Progenitor cell of endocrine pancreas (in vitro differentiated cells): Measurements from ENCODE around the gene HTT-AS. TPM values are rescaled to one million over a fixed set of nuclear protein-coding genes. Genes with fewer than 3 reads are reported as not detected.

ENCODE experiments used
- DNase-seq: peaks from one replicate; pipeline ENCODE4 v3.0.0; 2021; ENCODE audit warnings: low spot score; ENCODE audit not compliant: unreplicated experiment
- H3K27ac Mint-ChIP-seq: 2 replicates; pipeline ENCODE4 v1.8.0; 2021; ENCODE audit warnings: mild to moderate bottlenecking, moderate library complexity, mixed read lengths
- H3K27me3 Mint-ChIP-seq: 2 replicates; pipeline ENCODE4 v1.8.0; 2021; ENCODE audit warnings: mixed read lengths
- H3K36me3 Mint-ChIP-seq: 2 replicates; pipeline ENCODE4 v1.8.0; 2022; ENCODE audit warnings: mixed read lengths; ENCODE audit not compliant: insufficient read depth
- H3K4me1 Mint-ChIP-seq: 2 replicates; pipeline ENCODE4 v1.8.0; 2021; ENCODE audit warnings: low read depth, mixed read lengths
- H3K4me3 Mint-ChIP-seq: 2 replicates; pipeline ENCODE4 v1.8.0; 2021; ENCODE audit warnings: low read depth, mild to moderate bottlenecking, moderate library complexity, mixed read lengths
- H3K9me3 Mint-ChIP-seq: 2 replicates; pipeline ENCODE4 v1.8.0; 2021; ENCODE audit warnings: low read depth, mixed read lengths
- total RNA-seq: library from RNA; stranded (reverse); gene quantifications from 2 replicates; pipeline ENCODE4 v1.2.1, GENCODE V29; 2021
- TF ChIP-seq, protein P1 (sequence below): fragments of 200-600 bp; sonication (generic); IDR thresholded peaks from one replicate; pipeline ENCODE4 v1.5.0; 2021; ENCODE audit warnings: antibody characterized with exemption, mild to moderate bottlenecking; ENCODE audit not compliant: unreplicated experiment

The HTT-AS gene
- total RNA-seq, 1 donor from 2014 or later, result not detected

DNA sequence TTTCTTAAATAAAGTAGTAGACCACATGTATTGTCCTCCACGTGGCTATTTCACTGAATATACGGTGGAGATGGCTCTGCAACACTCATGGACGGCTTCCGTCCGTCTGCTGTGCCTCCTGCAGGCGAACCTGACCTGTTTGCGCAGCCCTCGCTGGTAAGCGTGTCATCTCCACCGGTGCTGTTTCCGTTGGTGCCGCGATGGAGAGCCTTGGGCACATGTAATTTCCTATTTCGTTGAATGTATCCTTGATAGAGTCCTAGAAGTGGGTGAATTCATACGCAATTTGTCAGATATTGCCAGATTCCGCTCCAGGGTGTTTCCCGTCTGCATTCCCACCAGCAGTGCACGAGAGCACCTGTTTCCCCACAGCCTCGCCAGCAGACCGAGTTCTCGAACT, 48.5 kb downstream of the HTT-AS start:
- Mint-ChIP-seq H3K36me3 (peaks cover 8% of the 10 kb centered on the region), H3K27ac (no peak overlapping the region), H3K27me3 (peaks cover 10% of the 10 kb centered on the region), H3K4me3 (no peak overlapping the region), H3K4me1 (peaks cover 10% of the 10 kb centered on the region), H3K9me3 (peaks cover 4% of the 10 kb centered on the region)
- TF ChIP-seq, protein P1, sequence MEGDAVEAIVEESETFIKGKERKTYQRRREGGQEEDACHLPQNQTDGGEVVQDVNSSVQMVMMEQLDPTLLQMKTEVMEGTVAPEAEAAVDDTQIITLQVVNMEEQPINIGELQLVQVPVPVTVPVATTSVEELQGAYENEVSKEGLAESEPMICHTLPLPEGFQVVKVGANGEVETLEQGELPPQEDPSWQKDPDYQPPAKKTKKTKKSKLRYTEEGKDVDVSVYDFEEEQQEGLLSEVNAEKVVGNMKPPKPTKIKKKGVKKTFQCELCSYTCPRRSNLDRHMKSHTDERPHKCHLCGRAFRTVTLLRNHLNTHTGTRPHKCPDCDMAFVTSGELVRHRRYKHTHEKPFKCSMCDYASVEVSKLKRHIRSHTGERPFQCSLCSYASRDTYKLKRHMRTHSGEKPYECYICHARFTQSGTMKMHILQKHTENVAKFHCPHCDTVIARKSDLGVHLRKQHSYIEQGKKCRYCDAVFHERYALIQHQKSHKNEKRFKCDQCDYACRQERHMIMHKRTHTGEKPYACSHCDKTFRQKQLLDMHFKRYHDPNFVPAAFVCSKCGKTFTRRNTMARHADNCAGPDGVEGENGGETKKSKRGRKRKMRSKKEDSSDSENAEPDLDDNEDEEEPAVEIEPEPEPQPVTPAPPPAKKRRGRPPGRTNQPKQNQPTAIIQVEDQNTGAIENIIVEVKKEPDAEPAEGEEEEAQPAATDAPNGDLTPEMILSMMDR, result no peak
- no peak for DNase-seq

DNA sequence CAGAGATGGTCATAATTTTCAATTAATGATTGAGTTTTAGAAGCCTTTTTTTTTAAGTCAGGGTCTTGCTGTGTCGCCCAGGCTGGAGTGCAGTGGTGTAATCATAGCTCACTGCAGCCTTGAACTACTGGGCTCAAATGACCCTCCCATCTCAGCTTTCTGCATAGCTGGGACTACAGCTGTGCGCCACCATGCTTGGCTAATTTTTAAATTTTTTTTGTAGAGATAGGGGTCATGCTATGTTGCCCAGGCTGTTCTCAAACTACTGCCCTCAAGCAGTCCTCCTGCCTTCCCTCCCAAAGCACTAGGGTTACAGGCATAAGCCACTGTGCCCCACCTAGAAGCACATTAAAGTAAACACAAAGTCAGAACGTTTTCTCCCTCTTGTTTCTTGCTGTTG, 51.7 kb downstream of the HTT-AS start:
- no peak for DNase-seq
- H3K4me3 Mint-ChIP-seq, result no peak overlapping the region
- H3K27me3 Mint-ChIP-seq, result peaks cover 14% of the 10 kb centered on the region
- H3K27ac Mint-ChIP-seq, result no peak overlapping the region
- peaks cover 4% of the 10 kb centered on the region for H3K9me3 Mint-ChIP-seq
- TF ChIP-seq, protein P1, result no peak
- H3K4me1 Mint-ChIP-seq, result peaks cover 9% of the 10 kb centered on the region
- H3K36me3 Mint-ChIP-seq, result peaks cover 8% of the 10 kb centered on the region

DNA sequence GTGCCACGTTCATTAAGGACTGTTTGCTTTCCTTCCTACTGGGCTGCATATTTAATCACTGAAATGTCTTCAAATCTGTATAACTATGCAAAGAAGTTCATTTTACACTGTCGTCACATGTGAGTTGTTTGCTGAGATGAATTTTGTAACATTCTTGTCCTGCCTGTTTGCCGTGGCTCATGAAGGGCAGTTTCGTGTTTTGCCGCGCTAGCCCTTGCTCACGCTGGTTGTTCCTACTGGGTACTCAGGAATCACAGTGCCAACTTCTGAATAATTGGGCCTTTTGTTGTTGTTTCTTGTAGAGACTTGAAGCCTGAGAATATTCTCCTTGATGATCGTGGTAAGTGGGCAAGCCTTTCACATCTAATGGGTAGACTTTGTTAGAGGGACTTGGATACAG, 52.2 kb downstream of the HTT-AS start:
- TF ChIP-seq, protein P1, result no peak
- Mint-ChIP-seq H3K27me3 (peaks cover 16% of the 10 kb centered on the region), H3K9me3 (peaks cover 4% of the 10 kb centered on the region), H3K27ac (peak overlapping the region; percentile 53), H3K4me3 (no peak overlapping the region), H3K36me3 (peaks cover 8% of the 10 kb centered on the region), H3K4me1 (peaks cover 9% of the 10 kb centered on the region)
- no peak for DNase-seq

DNA sequence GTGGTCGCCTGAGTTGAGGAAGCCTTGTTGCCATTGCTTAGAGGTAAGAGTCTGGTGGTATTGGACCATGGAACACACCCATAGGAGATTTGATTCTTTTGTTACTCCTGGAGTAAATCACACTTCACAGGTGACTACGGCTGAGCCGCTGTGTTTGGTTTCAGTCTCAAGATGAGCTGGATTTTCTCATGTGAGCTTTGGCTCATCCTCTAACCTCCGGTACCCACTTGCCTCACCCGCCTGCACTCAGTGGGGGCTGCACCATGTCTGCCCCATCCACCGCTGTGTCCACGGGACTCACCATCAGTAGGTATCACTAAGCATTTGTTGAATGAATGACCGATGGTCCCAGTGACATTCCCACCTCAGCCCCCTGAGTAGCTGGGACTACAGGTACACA, 52.7 kb downstream of the HTT-AS start:
- TF ChIP-seq, protein P1, result no peak
- no peak overlapping the region for H3K4me3 Mint-ChIP-seq
- H3K27me3 Mint-ChIP-seq, result peaks cover 16% of the 10 kb centered on the region
- H3K27ac Mint-ChIP-seq, result no peak overlapping the region
- peaks cover 9% of the 10 kb centered on the region for H3K4me1 Mint-ChIP-seq
- no peak for DNase-seq
- peaks cover 4% of the 10 kb centered on the region for H3K9me3 Mint-ChIP-seq
- H3K36me3 Mint-ChIP-seq, result peaks cover 8% of the 10 kb centered on the region

DNA sequence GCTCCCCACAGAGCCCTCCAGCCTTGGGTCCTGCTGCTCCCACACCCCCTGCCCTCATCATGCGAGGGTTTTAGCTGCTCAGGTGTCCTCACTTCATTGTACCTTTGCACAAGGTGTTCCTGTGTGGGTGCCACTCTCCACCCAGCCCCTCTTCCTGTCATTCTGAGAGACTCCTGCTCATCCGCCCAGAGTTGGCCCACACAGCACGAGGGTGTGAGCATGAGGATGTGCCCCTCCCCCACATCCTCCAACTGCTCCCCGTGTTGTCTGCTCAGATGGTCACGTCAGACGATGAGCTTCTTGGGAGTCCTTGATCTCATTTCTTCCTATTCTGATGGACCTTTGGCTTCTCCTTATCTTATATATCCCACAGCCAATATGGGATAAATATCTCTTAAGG, 53.2 kb downstream of the HTT-AS start:
- H3K4me3 Mint-ChIP-seq, result no peak overlapping the region
- peaks cover 4% of the 10 kb centered on the region for H3K9me3 Mint-ChIP-seq
- TF ChIP-seq, protein P1, result no peak
- H3K36me3 Mint-ChIP-seq, result peaks cover 8% of the 10 kb centered on the region
- H3K27me3 Mint-ChIP-seq, result peaks cover 16% of the 10 kb centered on the region
- no peak overlapping the region for H3K27ac Mint-ChIP-seq
- peaks cover 9% of the 10 kb centered on the region for H3K4me1 Mint-ChIP-seq
- no peak for DNase-seq
